Breast epithelium (tissue), 3 donors: ENCODE measurements around the gene RADIL.

Experiments
- POLR2A ChIP-seq: fragments of 450-650 bp; IDR thresholded peaks from one replicate; pipeline ENCODE4 v1.6.1; 2016; ENCODE audit warnings: antibody characterized with exemption, mild to moderate bottlenecking, moderate library complexity
- TF ChIP-seq, protein P1 (sequence below), 3 donors: fragments of 450-650 bp; IDR thresholded peaks; one replicate each; pipeline ENCODE4 v1.5.1; 2016 to 2017; ENCODE audit warnings: antibody characterized with exemption in 3 of 3, mild to moderate bottlenecking in 3 of 3, moderate library complexity in 3 of 3

DNA sequence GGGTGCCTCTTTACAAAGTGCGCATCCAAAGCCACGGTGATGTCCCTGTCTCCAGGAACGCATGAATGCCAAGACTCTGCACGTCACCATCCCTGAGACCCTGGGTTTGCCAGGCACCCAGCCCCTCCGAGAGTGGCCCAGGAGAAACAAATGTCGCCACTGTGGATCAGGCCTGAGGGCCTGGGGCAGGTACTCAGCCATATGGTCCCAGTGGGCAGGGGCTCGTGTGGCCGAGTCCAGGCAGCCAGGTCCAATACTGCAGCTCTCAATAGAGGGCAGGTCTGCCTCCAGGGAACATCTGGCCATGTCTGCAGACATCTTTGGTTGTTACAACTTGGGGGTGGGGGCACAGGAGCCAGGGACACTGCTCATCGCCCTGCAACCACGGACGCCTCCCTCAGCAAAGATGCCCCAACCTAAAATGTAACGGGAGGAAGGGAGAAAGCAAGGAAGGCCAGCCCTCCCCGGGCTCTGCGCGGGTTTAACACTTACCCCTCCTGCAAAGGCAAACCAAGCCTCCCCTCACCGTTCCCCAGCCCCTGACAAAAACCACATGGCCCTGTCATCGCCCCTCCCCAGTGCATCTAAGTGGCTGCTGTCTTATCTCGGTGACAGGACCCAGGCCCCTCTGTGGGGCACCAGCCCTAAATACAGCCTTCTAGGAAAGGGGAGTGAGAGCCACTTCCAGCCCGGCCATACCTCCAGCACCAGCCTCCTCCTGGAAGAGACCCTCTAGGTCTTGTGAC, 11.4 kb downstream of the RADIL start:
- TF ChIP-seq POLR2A = no peak
- TF ChIP-seq, protein P1, sequence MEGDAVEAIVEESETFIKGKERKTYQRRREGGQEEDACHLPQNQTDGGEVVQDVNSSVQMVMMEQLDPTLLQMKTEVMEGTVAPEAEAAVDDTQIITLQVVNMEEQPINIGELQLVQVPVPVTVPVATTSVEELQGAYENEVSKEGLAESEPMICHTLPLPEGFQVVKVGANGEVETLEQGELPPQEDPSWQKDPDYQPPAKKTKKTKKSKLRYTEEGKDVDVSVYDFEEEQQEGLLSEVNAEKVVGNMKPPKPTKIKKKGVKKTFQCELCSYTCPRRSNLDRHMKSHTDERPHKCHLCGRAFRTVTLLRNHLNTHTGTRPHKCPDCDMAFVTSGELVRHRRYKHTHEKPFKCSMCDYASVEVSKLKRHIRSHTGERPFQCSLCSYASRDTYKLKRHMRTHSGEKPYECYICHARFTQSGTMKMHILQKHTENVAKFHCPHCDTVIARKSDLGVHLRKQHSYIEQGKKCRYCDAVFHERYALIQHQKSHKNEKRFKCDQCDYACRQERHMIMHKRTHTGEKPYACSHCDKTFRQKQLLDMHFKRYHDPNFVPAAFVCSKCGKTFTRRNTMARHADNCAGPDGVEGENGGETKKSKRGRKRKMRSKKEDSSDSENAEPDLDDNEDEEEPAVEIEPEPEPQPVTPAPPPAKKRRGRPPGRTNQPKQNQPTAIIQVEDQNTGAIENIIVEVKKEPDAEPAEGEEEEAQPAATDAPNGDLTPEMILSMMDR (IDR thresholded peaks at IDR 0.05) = no peak
